ENCODE results near the gene MAD1L1. TPM values are rescaled to one million over a fixed set of nuclear protein-coding genes. Genes with fewer than 3 reads are reported as not detected.
A peak's percentile ranks its signal among the peaks of the same experiment; 100 is the strongest.

MAD1L1 gene
- total RNA-seq, 1 donor from 2014 or later, result 57.6 TPM

GRCh38 chr7:1988533-1988930 is 244.2 kb downstream of the MAD1L1 start:
- Mint-ChIP-seq H3K27me3 (ENCODE audit: unreplicated experiment) (peaks cover 8% of the 10 kb centered on the region), H3K36me3 (ENCODE audit: unreplicated experiment) (peaks cover 6% of the 10 kb centered on the region), H3K4me1 (ENCODE audit: low read depth, unreplicated experiment) (peaks cover 35% of the 10 kb centered on the region), H3K27ac (ENCODE audit: unreplicated experiment) (no peak overlapping the region), H3K4me3 (ENCODE audit: unreplicated experiment) (no peak overlapping the region), H3K9me3 (ENCODE audit: unreplicated experiment) (peaks cover 9% of the 10 kb centered on the region)
- TF ChIP-seq, protein P1, sequence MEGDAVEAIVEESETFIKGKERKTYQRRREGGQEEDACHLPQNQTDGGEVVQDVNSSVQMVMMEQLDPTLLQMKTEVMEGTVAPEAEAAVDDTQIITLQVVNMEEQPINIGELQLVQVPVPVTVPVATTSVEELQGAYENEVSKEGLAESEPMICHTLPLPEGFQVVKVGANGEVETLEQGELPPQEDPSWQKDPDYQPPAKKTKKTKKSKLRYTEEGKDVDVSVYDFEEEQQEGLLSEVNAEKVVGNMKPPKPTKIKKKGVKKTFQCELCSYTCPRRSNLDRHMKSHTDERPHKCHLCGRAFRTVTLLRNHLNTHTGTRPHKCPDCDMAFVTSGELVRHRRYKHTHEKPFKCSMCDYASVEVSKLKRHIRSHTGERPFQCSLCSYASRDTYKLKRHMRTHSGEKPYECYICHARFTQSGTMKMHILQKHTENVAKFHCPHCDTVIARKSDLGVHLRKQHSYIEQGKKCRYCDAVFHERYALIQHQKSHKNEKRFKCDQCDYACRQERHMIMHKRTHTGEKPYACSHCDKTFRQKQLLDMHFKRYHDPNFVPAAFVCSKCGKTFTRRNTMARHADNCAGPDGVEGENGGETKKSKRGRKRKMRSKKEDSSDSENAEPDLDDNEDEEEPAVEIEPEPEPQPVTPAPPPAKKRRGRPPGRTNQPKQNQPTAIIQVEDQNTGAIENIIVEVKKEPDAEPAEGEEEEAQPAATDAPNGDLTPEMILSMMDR (IDR thresholded peaks at IDR 0.05; ENCODE audit: partially characterized antibody, unreplicated experiment), result no peak
- no peak for DNase-seq

DNA sequence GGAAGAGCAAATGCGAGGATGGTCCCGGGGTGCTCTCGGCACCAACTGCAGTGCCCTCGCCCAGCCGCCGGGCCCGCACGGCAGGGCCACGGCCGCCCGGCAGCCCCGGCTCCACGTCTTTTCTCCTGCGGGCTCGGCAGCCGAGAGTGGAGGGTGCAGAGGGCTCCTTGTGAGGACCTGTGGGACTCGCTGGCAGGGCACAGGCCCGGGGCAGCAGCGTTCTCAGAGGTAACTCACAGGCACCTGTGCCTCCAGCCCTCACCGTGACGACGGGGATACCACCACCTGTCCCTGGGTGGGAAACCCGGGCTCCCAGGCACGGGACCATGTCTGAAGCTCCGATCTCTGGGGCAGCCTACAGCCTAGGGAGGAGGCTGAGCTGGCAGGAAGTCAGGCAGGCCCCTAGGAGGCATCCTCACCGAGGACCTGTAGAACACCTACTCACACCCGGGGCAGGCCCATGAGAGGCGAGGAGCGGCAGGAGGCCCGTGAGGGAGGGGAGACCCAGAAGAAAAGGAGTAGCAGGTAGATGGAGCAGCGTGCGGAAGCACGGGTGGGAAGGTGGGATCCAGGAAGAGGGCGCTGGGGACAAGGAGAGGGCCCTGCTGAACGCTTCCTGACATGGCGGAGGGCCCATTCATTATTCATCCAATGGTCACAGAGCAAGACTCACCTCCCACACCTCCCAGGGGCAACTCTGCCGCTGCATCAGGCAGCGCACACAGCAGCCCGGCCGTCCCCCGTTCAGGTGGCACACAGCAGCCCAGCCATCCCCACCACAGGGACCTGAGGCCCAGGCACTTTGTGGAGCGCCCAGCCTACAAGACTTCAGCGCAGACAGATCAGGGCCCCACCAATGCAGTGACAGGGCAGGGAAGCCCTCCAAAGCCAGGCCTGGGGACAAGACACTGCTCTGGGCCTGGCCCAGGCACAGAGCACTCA is 244.9 kb downstream of the MAD1L1 start:
- peaks cover 8% of the 10 kb centered on the region for H3K27me3 Mint-ChIP-seq (ENCODE audit: unreplicated experiment)
- peaks cover 32% of the 10 kb centered on the region for H3K4me1 Mint-ChIP-seq (ENCODE audit: low read depth, unreplicated experiment)
- no peak overlapping the region for H3K4me3 Mint-ChIP-seq (ENCODE audit: unreplicated experiment)
- peaks cover 6% of the 10 kb centered on the region for H3K36me3 Mint-ChIP-seq (ENCODE audit: unreplicated experiment)
- TF ChIP-seq, protein P1 (IDR thresholded peaks at IDR 0.05; ENCODE audit: partially characterized antibody, unreplicated experiment), result no peak
- H3K9me3 Mint-ChIP-seq (ENCODE audit: unreplicated experiment), result peaks cover 10% of the 10 kb centered on the region
- no peak overlapping the region for H3K27ac Mint-ChIP-seq (ENCODE audit: unreplicated experiment)
- no peak for DNase-seq

DNA sequence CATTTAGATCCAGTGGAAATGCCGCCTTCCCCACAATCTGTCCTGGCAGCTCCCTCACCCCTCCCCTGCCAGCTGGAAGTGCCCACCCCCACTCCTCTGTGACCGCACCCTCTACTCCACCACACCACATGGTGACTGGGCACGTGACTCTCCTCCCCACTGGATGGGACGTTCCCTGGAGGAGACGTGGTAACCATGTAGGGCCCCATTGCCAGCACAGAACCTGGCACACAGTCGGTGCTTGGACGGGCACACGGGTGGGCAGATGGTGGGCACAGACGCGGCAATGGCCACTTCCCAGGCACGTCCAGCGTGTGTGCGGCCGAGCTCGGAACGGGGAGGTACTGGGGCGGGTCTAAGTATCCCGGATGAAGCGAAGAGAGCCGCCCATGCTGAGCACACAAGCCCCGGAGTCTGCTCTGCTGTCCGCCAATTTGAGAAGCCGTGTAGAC is 245.6 kb downstream of the MAD1L1 start:
- TF ChIP-seq, protein P1 (IDR thresholded peaks at IDR 0.05; ENCODE audit: partially characterized antibody, unreplicated experiment), result no peak
- no peak overlapping the region for H3K27ac Mint-ChIP-seq (ENCODE audit: unreplicated experiment)
- peaks cover 8% of the 10 kb centered on the region for H3K27me3 Mint-ChIP-seq (ENCODE audit: unreplicated experiment)

DNA sequence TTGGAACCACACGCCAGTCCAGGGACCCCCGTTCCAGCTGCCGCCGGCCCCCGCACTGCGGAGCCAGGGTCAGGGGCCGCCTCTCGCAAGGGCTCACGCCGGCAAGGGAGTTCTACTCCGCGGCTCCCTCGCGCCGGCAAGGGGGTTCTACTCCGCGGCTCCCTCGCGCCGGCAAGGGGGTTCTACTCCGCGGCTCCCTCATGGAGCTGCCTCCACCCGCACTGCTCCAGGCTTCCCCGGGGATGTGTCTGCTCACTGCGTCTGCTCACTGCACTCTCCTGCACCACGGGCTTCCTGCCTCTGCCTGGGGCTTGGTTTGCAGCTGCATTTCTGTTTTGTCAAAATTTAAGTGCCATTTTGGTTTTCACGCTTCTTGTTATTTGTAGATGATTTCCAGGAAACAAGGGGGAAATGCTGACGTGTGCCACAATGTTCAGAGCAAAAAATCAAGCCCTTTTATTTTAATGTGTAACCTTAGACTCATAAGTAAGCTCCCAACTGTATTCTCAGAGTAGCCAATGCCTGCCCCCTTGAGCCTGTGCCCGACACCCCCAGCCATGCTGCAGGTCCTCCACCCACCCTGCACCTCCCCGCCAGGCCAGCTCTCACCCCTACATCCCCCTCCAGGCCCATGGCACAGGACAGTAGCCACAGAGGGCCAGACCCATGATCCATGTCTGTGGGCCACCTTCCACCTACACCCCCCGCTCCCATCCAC is 246.2 kb downstream of the MAD1L1 start:
- no peak overlapping the region for H3K4me3 Mint-ChIP-seq (ENCODE audit: unreplicated experiment)
- TF ChIP-seq, protein P1 (IDR thresholded peaks at IDR 0.05; ENCODE audit: partially characterized antibody, unreplicated experiment), result no peak
- no peak for DNase-seq
- H3K27me3 Mint-ChIP-seq (ENCODE audit: unreplicated experiment), result peaks cover 8% of the 10 kb centered on the region
- H3K36me3 Mint-ChIP-seq (ENCODE audit: unreplicated experiment), result peaks cover 6% of the 10 kb centered on the region
- no peak overlapping the region for H3K27ac Mint-ChIP-seq (ENCODE audit: unreplicated experiment)
- peaks cover 10% of the 10 kb centered on the region for H3K9me3 Mint-ChIP-seq (ENCODE audit: unreplicated experiment)
- H3K4me1 Mint-ChIP-seq (ENCODE audit: low read depth, unreplicated experiment), result peaks cover 32% of the 10 kb centered on the region

More for the DNA sequence above, 245.6 kb downstream of the MAD1L1 start:
- Mint-ChIP-seq H3K9me3 (ENCODE audit: unreplicated experiment) (peaks cover 10% of the 10 kb centered on the region), H3K4me3 (ENCODE audit: unreplicated experiment) (no peak overlapping the region), H3K4me1 (ENCODE audit: low read depth, unreplicated experiment) (peaks cover 32% of the 10 kb centered on the region), H3K36me3 (ENCODE audit: unreplicated experiment) (peaks cover 6% of the 10 kb centered on the region)
- DNase-seq, result peak; percentile 9
